Midbrain (tissue), 1 donor: Measurements from ENCODE around the gene MDC1.
"Not testable (repeated sequence)": the region's sequence is repeated elsewhere in the genome, so short reads cannot be mapped to it uniquely, and the experiment has no call there.

ENCODE experiments used
- DNase-seq: peaks from one replicate; lab custom pipeline; 2025; lab: John Stamatoyannopoulos, UW

Gene MDC1

GRCh38 chr6:30725713-30726505 is 8.8 kb upstream of the MDC1 start:
- no peak for DNase-seq

GRCh38 chr6:30724906-30725667 is 8.0 kb upstream of the MDC1 start:
- DNase-seq: no peak

DNA sequence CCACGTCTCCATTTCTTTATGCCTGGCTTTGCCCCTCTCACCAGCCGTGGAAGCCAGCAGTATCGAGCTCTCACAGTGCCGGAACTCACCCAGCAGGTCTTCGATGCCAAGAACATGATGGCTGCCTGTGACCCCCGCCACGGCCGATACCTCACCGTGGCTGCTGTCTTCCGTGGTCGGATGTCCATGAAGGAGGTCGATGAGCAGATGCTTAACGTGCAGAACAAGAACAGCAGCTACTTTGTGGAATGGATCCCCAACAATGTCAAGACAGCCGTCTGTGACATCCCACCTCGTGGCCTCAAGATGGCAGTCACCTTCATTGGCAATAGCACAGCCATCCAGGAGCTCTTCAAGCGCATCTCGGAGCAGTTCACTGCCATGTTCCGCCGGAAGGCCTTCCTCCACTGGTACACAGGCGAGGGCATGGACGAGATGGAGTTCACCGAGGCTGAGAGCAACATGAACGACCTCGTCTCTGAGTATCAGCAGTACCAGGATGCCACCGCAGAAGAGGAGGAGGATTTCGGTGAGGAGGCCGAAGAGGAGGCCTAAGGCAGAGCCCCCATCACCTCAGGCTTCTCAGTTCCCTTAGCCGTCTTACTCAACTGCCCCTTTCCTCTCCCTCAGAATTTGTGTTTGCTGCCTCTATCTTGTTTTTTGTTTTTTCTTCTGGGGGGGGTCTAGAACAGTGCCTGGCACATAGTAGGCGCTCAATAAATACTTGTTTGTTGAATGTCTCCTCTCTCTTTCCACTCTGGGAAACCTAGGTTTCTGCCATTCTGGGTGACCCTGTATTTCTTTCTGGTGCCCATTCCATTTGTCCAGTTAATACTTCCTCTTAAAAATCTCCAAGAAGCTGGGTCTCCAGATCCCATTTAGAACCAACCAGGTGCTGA is 7.0 kb upstream of the MDC1 start:
- not testable (repeated sequence) for DNase-seq

DNA sequence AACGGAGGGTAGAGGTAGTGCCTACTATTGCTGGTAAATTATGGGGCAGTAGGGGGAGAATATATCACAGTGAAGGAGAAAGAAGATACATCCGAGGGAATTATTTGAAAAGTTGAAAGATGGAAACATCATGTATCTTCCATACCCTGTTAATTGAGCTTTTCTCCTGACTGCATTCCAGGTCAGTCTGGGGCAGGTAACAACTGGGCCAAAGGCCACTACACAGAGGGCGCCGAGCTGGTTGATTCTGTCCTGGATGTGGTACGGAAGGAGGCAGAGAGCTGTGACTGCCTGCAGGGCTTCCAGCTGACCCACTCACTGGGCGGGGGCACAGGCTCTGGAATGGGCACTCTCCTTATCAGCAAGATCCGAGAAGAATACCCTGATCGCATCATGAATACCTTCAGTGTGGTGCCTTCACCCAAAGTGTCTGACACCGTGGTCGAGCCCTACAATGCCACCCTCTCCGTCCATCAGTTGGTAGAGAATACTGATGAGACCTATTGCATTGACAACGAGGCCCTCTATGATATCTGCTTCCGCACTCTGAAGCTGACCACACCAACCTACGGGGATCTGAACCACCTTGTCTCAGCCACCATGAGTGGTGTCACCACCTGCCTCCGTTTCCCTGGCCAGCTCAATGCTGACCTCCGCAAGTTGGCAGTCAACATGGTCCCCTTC is 6.2 kb upstream of the MDC1 start:
- DNase-seq: not testable (repeated sequence)

DNA sequence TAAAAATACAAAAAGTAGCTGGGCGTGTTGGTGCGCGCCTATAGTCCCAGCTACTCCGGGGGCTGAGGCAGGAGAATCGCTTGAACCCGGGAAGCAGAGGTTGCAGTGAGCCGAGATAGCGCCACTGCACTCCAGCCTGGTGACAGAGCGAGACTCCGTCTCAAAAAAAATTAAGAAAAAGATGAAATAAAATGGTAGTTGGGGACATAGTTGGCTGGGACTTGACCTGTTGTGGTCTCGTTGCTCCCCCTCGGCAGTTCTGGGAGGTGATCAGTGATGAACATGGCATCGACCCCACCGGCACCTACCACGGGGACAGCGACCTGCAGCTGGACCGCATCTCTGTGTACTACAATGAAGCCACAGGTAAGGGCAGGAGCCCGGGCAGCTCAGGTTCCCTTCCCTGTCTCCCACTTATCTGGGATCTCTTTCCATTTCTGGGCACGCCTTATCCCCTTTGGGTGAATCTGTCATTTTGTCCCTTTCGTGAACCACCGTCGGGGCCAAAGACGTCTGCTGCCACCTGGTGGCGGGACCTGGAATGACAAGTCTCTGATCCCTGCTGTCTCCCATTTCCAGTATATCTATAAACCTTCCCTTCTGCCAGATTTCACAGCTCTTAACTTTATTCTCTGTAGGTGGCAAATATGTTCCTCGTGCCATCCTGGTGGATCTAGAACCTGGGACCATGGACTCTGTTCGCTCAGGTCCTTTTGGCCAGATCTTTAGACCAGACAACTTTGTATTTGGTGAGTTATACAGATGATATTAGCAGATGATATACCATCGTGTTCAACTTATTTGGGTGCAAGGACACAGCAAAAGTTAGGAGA is 5.4 kb upstream of the MDC1 start:
- peak; percentile 83 for DNase-seq

- DNase-seq: not testable (repeated sequence)
Observed at GRCh38 chr6:30722025-30722279, 4.9 kb upstream of the MDC1 start.

DNA sequence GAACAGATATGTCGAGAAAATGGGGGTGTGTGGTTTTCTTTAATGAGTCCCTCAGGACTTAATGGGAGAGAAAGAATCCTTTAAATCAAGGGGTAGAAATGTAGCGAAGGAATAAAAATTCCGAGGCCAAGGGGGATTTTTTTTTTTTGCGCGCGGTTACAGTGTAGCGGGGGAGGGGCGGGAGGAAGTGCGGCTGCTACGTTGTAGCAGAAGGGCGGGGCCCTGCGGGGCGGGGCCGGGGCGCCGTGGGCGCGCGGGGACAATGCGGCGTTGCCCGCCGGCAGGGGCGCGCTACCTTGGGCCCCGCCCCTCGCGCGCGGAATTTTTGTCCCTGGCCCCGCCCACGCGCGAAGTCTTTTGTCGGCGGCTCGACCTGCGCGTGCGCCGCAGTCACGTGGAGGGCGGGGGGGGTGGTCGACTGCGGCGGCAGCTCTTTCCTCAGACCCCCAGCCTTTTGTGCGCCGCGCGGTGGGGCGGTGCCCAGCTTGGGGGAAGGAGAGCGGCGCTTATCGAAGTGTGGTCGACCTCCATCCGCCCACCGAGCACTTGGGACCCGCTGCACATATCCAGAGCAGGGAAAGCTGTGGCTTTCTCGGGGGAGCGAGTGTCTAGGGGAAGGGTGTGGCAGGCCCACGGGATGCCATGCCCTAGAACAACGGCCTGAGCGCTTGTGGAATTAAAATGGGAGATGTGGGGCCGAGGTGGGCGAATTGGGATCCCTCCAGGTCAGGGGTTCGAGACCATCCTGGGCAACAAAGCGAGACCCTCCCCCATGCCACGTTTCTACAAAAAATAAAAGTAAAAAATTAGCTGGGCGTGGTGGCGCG is 4.3 kb upstream of the MDC1 start:
- DNase-seq: peak; percentile 89

- DNase-seq: peak; percentile 56
Observed at GRCh38 chr6:30720738-30721197, 3.7 kb upstream of the MDC1 start.

- DNase-seq: peak; percentile 98
Observed at GRCh38 chr6:30719791-30720737, 3.0 kb upstream of the MDC1 start, which contains the start of gene TUBB. TSS of gene TUBB (plus strand) at chr6:30720352. CDS start at chr6:30720507, 155 bp downstream.

DNA sequence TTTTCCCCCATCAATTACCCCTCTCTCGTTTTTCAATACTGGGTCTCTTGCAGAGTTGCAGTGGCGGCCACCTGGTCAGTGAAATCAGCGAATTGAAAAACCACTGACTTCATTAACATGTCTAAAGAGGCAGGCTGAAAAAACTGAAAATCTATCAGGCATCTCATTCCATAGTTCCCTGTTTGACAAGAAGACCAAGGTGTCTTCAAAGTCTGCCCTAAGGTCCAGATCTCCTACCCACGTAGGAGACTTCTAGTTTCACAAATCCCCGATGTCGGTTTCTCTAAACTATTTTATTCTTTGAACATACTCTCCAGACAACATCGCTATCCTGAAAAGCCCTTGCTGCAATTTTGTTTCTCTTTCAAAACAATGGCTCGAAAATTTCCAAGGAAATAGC is 2.3 kb upstream of the MDC1 start:
- no peak for DNase-seq

DNA sequence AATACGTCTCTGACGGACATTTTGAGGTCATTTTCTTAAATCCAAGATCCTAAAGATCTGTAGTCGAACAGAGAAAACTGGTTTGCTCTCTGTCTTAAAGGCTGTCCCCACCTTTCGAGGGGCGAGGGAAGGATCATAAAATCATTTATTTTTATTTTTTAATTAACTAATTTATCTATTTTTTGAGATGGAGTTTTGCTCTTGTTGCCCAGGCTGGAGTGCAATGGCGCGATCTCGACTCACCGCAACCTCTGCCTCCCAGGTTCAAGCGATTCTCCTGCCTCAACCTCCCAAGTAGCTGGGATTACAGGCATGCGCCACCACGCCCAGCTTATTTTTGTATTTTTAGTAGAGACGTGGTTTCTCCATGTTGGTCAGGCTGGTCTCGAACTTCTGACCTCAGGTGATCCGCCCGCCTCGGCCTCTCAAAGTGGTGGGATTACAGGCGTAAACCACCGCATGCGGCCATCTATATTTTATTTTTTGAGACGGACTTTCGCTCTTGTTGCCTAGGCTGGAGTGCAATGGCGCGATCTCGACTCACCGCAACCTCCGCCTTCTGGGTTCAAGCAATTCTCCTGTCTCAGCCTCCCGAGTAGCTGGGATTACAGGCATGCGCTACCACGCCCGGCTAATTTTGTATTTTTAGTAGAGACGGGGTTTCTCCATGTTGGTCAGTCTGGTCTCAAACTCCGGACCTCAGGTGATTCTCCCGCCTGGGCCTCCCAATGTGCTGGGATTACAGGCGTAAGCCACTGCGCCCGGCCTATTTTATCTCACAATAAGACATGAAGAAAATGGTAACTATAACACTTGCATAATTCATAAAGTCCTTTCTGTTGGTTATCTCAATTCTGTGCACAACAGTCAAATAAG is 1.0 kb upstream of the MDC1 start:
- DNase-seq: not testable (repeated sequence)

DNA sequence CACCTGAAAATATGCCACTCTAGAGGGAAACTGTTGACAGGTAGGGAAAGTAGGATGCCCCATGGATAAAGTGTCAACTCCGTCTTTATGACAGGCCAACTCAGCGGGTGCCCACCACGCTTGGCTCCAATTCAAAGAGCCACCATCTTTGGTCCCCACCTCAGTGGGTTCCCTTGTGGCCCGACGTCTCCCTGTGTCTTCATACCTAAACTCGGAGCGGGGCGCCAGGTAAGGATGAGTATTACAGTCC is 277 bp downstream of the MDC1 start:
- DNase-seq: no peak

DNA sequence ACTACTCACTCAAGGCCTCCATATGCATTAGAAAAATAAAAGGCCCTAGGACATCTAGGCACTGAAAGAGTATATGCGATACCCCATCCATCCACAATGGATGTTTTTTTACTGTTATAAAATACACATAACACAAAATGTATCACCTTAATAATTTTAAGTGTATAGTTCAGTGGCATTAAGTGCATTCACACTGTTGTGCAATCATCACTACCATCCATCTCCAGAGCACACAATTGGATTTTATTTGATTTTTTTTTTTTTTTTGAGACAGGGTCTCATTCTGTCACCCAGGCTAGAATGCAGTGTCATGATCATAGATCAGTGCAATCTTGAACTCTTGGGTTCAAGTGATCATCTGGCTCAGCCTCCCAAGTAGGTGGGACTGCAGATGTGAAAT is 2.8 kb downstream of the MDC1 start:
- no peak for DNase-seq

DNA sequence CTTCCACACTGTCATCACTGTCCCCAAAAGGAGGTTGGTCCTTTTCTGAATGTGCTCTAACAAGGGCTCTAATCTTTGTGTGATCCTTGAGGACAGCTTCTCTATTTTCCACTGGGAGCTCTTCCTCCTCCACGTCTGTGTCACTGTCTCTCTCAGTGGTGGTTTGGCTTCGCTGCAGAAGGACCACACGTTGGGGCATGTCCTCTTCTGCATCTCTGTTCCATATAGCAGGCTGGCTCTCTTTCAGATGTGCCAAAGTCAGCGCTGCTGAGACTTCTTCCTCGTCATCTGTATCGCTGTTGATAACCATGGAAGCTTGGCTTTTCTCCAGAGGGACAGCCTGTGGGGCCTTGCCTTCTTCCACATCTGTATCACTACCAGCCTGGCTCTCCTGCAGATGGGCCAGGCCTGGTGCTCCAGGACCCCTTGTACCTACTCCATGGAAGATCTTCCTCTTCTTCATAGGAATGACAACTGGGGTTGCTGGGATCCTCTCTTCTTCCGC is 4.6 kb downstream of the MDC1 start:
- DNase-seq: no peak

DNA sequence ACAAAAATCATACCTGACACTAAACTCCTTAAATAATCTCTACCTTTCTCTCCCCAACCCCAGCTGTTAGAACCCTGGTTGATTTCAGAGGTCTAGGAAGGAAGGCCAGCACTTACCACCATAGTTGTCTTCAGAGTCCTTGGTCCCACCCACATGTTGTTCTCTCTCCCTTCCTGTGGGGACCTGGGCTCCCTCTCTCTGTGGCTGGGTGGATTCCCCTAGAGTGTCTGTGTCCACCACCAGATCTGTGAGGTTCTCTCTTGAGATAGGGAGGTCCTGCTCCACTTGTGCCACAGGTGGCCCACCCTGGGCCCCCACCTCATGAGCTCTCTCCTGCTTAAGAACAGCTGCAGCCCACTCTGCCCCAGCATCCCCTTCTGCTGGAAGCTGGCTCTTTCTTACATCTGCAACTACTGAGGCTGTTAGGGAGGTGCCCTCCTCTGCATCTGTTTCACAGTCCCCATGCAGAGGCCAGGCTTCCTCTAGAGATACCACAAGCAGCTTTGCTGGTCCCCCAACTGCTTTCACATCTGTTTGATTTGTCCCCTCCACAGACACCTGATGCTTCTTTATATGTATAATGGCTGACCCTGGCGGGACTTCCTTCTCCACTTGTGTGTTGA is 5.2 kb downstream of the MDC1 start:
- DNase-seq: no peak

- no peak for DNase-seq
Observed at GRCh38 chr6:30709101-30709868, 7.8 kb downstream of the MDC1 start.
